Central memory CD4-positive, alpha-beta T cell (primary cell): ENCODE results near the gene HIBCH.
A peak's percentile ranks its signal among the peaks of the same experiment; 100 is the strongest.
"Not testable (repeated sequence)": the region's sequence is repeated elsewhere in the genome, so short reads cannot be mapped to it uniquely, and the experiment has no call there.

Source experiments
- DNase-seq: peaks from one replicate; pipeline ENCODE4 v3.0.0; 2022
- total RNA-seq, 3 experiments: gene quantifications; one replicate each; lab custom pipeline; 2026; lab: John Stamatoyannopoulos, UW

Gene HIBCH
- total RNA-seq: 14.9 to 42.7 (median 17.6) reads per million in 3 experiments

GRCh38 chr2:190319555-190320498 is at the start of gene HIBCH:
TSS of gene HIBCH (minus strand) at chr2:190319826. CDS start at chr2:190319750, 76 bp downstream.
- DNase-seq: peak; percentile 71

- DNase-seq: no peak
These were observed 47.5 kb upstream of the HIBCH start for GRCh38 chr2:190367091-190367490.

DNA sequence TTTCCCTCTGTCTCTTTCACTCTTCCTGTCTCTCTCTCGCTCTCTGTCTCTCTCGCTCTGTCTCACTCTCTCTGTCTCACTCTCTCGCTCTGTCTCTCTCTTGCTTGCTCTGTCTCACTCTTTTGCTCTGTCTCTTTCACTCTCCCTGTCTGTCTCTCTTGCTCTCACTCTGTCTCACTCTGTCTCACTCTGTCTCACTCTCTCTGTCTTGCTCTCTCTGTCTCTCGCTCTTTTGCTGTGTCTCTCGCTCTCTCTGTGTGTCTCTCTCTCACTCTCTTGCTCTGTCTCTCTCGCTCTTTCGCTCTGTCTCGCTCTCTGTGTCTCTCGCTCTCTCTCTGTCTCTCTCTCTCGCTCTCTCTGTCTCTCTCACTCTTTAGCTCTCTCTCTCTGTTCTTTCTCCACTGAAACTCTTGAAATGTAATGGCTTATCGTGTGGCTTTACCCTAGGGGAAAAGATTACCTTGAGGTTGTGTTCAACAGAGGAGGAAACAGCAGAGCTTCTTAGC is 46.7 kb upstream of the HIBCH start:
- no peak for DNase-seq

DNA sequence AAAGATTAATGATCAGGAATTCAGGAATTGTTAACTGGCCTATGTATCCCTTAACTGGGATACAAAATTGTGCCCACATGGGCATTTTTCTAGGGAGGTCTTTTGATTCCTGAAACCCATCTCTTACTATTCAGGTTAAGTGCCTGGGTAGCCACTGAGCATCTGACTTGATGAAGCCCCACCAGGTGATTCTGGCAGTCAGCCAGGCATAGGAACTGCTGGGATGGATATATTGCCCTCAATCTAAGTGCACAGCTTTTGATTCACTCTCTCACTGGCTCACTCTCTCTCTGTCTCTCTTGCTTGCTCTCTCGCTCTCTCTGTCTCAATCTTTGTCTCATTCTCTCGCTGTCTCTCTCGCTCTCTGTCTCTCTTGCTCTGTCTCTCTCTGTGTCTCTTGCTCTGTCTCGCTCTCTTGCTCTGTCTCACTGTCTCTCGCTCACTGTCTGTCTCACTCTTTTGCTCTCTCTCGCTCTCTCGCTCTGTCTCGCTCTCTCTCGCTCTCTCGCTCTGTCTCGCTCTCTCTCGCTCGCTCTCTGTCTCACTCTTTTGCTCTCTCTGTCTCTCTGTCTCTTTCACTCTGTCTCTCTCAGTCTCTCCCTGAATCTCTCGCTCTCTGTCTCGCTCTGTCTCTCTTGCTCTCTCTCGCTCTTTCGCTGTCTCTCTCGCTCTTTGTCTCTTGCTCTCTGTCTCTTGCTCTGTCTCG is 46.0 kb upstream of the HIBCH start:
- DNase-seq: no peak

DNA sequence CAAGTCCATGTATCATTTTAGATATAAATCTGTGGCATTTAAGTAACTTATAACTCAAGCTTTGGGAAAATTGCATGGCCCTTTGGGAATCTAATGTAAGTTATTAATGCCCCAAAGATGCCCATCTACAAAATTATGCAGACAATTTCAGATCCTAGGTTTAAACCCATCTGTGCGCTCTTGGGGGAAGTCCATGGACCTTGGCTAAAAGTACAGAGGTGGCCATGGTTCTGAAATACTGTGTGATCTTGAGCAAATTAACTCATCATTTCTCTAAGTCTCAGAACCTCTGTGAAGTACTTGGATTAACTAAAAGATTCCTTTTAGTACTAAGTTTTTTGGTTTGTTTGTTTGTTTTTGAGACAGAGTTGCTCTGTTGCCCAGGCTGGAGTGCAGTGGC is 43.3 kb upstream of the HIBCH start:
- DNase-seq: no peak

DNA sequence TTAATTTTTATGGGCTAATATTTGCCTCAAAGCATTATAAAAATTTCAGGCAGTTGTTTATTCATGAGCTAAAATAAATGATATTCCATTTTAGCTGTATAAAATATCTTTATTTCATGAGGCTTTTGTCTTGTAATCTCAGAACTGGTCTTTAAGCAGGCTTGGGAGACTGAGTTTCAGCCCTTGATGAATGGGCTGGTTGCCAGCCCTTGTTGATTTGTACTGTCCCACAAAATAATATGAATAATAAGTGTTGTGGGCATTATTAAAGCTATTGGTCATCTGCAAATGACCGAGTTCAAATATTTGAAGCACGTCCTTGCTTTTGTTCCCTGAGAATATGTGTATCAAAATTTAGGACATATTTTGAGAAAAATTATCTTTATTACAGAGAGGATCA is 41.9 kb upstream of the HIBCH start:
- DNase-seq: no peak

DNA sequence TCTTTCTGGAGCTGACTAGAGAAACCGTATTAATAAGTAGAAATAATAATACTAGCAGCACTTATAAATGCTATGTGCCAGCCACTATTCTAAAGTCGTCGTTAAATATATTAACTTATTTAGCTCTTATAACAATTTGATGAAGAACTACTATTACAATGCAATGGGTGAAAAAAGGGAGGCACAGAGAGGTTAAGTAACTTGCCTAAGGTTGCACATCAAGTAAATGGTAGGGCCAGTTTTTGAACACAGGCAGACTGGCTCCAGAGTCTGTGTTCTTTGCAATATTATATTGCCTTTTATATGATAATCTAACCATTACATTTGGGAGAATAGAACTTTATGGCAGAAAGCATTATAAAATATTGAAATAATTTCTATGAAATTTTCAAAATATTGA is 41.3 kb upstream of the HIBCH start:
- no peak for DNase-seq

- DNase-seq: no peak
These were observed 40.9 kb upstream of the HIBCH start for GRCh38 chr2:190360561-190360960.

- not testable (repeated sequence) for DNase-seq
These were observed 39.2 kb upstream of the HIBCH start for GRCh38 chr2:190358655-190359448.

- no peak for DNase-seq
These were observed 38.0 kb upstream of the HIBCH start for GRCh38 chr2:190357600-190357999.

GRCh38 chr2:190355968-190356644 is 36.5 kb upstream of the HIBCH start:
- no peak for DNase-seq

GRCh38 chr2:190354003-190354690 is 34.5 kb upstream of the HIBCH start:
- DNase-seq: no peak

DNA sequence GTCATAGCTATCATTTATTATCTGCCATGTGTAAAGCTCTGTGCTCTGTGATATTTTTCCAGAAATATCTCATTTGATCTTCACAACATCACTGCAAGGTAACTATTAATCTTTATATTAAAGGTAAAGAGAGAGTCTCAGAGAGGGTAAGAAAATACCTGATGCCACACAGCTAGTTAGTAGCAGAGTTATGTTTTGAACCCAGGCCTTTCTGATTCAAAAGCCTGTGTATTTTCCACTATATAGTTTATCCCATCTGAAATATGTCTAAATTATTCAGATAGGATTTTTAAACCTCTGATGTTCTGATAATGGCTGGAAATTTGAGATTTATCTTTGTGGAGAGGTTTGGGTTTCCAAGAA is 33.9 kb upstream of the HIBCH start:
- DNase-seq: no peak

- DNase-seq: no peak
These were observed 33.3 kb upstream of the HIBCH start for GRCh38 chr2:190352668-190353536.

GRCh38 chr2:190351955-190352354 is 32.3 kb upstream of the HIBCH start:
- no peak for DNase-seq

DNA sequence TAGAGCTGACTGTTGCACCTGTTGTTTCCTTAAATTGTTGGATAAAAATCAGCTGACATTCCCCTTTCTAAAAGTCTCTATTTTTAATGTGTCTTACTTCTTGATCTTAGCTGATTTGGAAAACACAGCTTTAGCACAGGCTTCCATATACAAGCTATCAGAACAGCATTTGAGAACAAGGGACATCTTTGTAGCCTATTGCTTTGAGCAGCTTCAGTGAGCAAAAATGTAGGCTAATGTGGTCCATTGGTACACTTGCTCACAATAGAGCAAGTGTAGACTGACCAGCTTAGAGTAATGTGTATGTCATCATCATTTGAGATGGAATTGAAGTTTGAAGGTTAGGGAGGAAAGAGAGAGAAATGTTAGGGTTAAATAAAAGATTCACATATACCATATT is 30.7 kb upstream of the HIBCH start:
- no peak for DNase-seq

GRCh38 chr2:190344276-190344827 is 24.7 kb upstream of the HIBCH start:
- DNase-seq: no peak

- DNase-seq: peak; percentile 18
These were observed 24.1 kb upstream of the HIBCH start, which contains the start of gene INPP1 for GRCh38 chr2:190343536-190344275. TSS of gene INPP1 (plus strand) at chr2:190343589. CDS start at chr2:190360103, 16,514 bp downstream.

DNA sequence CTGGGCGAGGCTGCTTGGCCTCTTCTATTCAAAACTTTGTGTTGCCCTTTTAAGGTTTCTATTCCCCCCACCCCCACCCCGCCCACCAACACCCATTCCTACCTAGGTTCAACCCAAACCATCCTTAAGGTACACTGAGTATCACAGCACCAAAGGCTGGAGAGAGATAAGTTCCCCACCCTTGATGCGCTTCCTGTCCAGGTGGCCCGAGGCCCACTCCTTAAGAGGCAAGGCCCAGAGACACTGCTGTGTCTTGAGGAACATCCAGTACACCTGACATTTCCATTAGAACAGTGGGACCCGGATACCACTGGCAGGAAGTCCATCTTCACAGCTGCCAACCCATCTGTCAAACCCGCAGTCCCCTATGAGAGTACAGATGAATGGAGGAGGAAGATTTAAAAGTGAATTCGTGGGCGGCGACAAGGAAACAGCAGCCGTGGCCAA is 23.5 kb upstream of the HIBCH start:
- no peak for DNase-seq
